HG03520 (cell line): ENCODE measurements around the gene TMEM238.

Experiments
- ATAC-seq: cut with Tn5 transposase; IDR thresholded peaks from one replicate; pipeline ENCODE4 v1.9.1; 2021; ENCODE audit warnings: mild to moderate bottlenecking, moderate library complexity; ENCODE audit not compliant: unreplicated experiment

The TMEM238 gene

DNA sequence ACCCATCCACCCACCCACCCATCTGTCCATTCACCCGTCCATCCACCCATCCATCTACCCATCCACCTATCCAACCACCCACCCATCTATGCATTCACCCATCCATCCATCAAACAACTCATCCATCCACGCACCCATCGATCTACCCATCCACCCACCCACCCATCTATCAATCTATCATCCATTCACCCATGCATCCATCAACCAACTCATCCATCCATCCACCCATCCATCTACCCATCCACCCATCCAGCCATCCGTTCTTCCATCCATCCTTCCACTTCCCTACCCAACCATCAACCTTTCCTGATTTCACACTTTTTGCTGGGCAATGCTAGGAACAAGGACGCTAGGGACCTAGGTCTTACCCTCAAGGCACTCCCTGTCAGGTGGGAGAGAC is 2.1 kb downstream of the TMEM238 start:
- no peak for ATAC-seq

GRCh38 chr19:55379174-55379573 is 4.9 kb downstream of the TMEM238 start:
- ATAC-seq: no peak

DNA sequence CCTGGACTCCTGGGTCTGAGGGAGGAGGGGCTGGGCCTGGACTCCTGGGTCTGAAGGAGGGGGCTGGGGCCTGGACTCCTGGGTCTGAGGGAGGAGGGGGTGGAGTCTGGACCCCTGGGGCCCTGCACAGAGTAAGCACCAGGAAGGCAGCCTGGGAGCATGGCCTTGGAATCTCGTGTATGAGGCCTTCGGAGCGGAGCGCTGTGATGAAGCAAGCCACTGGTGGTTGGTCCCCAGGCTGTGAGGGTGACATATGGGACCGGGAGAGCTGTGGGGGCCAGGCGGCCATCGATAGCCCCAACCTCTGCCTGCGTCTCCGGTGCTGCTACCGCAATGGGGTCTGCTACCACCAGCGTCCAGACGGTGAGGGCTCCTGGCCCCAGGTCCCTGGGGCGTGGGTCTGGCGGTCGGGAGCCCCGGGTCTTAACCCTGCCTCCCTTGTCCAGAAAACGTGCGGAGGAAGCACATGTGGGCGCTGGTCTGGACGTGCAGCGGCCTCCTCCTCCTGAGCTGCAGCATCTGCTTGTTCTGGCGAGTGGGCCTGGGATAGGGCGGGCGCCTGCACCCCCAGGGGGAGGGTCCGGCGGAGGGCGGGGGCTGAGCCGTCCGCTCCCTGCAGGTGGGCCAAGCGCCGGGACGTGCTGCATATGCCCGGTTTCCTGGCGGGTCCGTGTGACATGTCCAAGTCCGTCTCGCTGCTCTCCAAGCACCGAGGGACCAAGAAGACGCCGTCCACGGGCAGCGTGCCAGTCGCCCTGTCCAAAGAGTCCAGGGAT is 6.5 kb downstream of the TMEM238 start:
- no peak for ATAC-seq

- no peak for ATAC-seq
Measured at GRCh38 chr19:55376241-55376933, 7.7 kb downstream of the TMEM238 start, which contains the start of gene TMEM190. Gene TMEM190, plus strand, starts transcription at chr19:55376826. Its CDS starts 28 bp downstream, at chr19:55376854.

GRCh38 chr19:55373993-55374757 is 9.9 kb downstream of the TMEM238 start:
- ATAC-seq: no peak

GRCh38 chr19:55373306-55373992 is 10.6 kb downstream of the TMEM238 start:
- ATAC-seq: no peak

DNA sequence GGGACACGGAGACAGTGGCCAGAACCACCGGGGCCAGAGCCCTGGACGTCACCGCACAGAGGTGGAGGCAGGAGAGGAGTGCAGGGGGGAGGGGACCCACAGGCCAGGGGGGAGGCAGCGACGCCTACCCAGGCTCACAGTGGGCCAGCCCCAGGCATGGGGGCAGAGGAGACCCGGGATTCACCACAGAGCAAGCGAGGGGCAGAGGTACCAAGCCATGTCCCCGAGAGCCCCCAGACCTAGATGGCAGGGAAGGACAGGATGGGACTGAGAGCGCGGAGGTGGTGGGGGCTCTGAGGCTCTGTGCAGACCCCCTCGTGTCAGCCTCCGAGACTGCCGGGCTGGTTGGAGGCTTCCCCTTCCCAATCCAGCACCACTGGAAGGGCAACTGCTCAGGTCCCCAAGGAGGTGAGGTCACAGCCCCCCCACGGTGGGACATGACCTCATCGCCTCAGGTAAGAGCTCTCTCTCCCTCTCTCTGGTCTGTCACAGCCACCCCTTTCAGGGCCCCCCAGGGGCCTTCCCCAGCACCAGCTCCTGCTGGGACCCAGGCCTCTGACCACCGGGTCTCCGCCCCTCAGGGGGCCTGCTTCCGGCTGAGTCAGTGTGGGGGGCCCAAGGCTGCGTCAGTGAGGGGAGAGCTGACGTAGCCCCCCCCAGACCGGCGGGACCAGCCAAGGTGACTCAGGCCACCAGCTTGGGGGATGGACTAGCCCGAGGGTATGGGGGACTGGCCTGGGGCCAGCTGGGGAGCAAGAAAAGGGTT is 11.6 kb downstream of the TMEM238 start:
- no peak for ATAC-seq

DNA sequence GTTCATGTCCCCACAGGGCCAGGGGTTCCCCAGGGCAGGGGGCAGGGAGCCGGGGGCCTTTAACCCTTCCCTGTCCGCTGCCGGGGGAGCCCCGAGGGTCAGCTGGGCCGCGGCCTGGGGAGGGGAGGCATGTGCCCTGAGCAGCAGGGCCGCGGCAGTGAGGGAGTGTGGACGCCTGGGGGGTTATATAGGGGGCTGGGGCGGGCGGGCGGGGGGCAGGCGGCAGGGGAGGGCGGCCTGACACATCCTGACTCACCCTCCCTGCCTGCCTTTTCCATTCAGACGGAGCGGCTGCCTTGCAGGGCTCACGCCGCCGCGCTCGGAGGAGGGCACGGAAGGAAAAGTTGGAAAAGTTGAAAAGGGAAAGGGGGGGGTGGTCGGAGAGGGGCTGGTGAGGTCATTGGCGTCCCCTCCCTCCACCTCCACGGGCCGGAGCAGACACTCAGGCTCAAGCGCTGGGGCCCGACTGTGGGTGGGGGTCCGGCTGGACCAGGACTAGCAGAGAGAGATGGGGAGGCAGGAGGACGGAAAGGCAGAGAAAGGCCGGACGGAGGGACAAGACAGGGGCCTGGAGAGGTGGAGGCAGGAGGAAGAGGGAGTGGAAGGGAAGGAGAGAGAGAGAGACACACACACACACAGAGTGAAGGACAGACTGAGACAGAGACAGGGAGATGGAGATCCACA is 13.6 kb downstream of the TMEM238 start, which contains the start of gene IL11:
TSS of gene IL11 (minus strand) at position 159 of the 684 bp plus-strand sequence. CDS start at position 6, 153 bp downstream.
- no peak for ATAC-seq

DNA sequence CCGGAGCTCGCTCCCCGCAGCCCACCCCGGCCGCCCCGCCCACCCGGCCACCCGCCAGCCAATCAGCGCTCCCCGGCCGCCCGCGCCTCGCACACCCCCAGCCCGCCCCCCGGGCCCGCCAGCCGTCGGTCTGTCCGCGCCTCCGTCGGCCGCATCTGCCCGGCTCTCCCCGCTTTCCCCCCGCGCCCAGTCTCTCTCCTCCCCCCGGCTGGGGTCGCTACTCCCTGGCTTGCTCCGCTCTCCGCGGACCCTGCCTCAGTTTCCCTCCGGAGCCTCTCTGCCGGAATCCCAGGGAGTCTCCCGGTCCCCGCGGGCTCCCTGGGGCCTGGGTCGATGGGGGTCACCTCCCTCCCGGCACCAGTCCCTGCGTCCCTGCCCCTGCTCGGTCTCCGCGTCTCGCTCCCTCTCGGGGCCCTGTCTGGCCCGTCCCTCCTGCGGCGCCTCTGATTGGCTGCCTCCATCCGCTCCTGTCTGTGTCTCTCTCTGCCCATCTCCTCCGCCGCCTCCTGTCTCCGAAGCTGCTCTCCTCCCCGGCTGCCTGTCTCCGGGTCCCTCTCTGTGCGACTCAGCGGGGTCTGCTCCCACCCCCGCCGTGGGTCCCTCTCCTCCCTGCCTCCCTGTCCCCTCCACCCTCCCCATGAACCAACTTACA is 14.3 kb downstream of the TMEM238 start:
- ATAC-seq: no peak

GRCh38 chr19:55368701-55369563 is 15.2 kb downstream of the TMEM238 start:
- ATAC-seq: no peak

DNA sequence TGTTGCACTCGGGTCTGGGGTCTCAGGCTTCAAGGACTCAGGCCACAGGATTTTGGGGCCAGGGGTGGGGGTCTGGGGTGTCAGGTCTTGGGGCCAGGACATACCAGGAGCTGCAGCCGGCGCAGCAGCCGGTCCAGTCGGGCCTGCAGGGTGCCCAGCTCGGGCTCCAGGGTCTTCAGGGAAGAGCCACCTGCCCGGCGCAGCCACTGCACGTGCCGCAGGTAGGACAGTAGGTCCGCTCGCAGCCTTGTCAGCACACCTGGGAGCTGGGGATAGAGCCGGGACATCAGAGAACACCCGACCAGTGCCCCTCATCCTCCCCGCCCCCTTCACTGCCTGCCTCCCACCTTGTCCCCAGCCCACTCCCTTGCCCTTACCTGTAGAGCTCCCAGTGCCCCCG is 16.0 kb downstream of the TMEM238 start:
- no peak for ATAC-seq

DNA sequence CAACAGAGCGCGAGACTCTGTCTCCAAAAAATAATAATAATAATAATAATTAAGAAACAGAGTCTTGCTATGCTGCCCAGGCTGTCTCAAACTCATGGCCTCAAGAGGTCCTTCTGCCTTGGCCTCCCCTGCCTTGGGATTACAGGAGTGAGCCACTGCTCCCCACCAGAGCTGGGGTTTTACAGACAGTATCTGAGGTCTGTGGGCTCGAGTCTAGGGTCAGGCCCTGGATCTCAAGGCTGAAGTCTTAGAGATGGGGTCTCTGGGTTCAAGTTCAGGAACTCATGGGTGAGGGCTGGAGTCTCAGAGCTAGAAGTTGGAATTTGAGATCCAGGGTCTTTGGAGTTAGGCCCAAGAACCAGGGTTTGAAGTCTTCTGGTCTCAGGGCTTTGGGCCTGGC is 17.3 kb downstream of the TMEM238 start:
- no peak for ATAC-seq

- no peak for ATAC-seq
Measured at GRCh38 chr19:55365964-55366363, 18.1 kb downstream of the TMEM238 start.

GRCh38 chr19:55365245-55365644 is 18.8 kb downstream of the TMEM238 start:
- ATAC-seq: no peak

- no peak for ATAC-seq
Measured at GRCh38 chr19:55362990-55363716, 20.9 kb downstream of the TMEM238 start, which contains the start of gene GARIN5B. Gene GARIN5B, minus strand, starts transcription at chr19:55363260. Its CDS starts 194 bp downstream, at chr19:55363066.

- ATAC-seq: no peak
Measured at GRCh38 chr19:55362174-55362989, 21.7 kb downstream of the TMEM238 start.
